B cell (primary cell): ENCODE data around the gene DMC1.
"Not testable (repeated sequence)": the region's sequence is repeated elsewhere in the genome, so short reads cannot be mapped to it uniquely, and the experiment has no call there.

Source experiments
- CTCF ChIP-seq: fragments of 200-600 bp; IDR thresholded peaks from one replicate; pipeline ENCODE4 v1.8.0; 2022; ENCODE audit warnings: antibody characterized with exemption, mild to moderate bottlenecking
- EZH2 ChIP-seq: IDR thresholded peaks from 2 replicates; pipeline ENCODE4 v1.6.1; 2012; ENCODE audit warnings: borderline replicate concordance, low read depth, mild to moderate bottlenecking, moderate library complexity, low read length; ENCODE audit not compliant: insufficient read depth, poor library complexity, severe bottlenecking

DNA sequence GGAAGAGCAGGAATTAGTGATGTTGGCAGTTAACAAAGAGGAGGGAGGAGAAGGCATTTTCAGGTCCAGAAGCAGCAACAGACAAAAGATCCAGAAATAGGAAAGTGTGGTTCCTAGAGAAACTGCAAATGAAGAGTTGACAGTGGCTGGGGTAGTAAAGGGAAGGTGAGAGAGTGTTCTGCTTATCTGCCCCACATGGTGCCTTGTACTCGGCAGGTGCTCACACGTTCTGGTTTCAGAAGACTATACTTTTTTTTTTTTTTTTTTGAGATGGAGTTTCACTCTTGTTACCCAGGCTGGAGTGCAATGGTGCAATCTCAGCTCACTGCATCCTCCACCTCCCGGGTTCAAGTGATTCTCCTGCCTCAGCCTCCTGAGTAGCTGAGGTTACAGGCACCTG lies 12.9 kb upstream of the DMC1 start:
- TF ChIP-seq CTCF, EZH2: not testable (repeated sequence)
